ENCODE data around the gene WDR62. TPM values are rescaled to one million over a fixed set of nuclear protein-coding genes. Genes with fewer than 3 reads are reported as not detected.
"Not testable (repeated sequence)": the region's sequence is repeated elsewhere in the genome, so short reads cannot be mapped to it uniquely, and the experiment has no call there.

Gene WDR62
- total RNA-seq, 1 donor from 2014 or later, result 0.48 TPM

GRCh38 chr19:36032251-36033104 is 22.2 kb upstream of the WDR62 start, which contains the start of gene CLIP3:
CLIP3 (minus strand) TSS chr19:36032873; CDS start chr19:36032357, 516 bp downstream.
- ATAC-seq (peak; percentile 24), DNase-seq (ENCODE audit: low spot score) (no peak)

GRCh38 chr19:36040495-36040894 is 14.2 kb upstream of the WDR62 start:
- DNase-seq (ENCODE audit: low spot score) (no peak), ATAC-seq (no peak)

- not testable (repeated sequence) for DNase-seq (ENCODE audit: low spot score); ATAC-seq
These were observed 13.6 kb upstream of the WDR62 start for GRCh38 chr19:36041092-36041491.

GRCh38 chr19:36041831-36042230 is 12.9 kb upstream of the WDR62 start:
- DNase-seq (ENCODE audit: low spot score), result no peak
- ATAC-seq, result peak; percentile 20

- ATAC-seq (no peak), DNase-seq (ENCODE audit: low spot score) (no peak)
These were observed 10.7 kb upstream of the WDR62 start for GRCh38 chr19:36043952-36044351.

- ATAC-seq, result no peak
- no peak for DNase-seq (ENCODE audit: low spot score)
These were observed 8.2 kb upstream of the WDR62 start for GRCh38 chr19:36046443-36047050.

GRCh38 chr19:36047835-36048234 is 6.9 kb upstream of the WDR62 start:
- DNase-seq (ENCODE audit: low spot score), result no peak
- ATAC-seq, result no peak

- no peak for ATAC-seq
- DNase-seq (ENCODE audit: low spot score), result no peak
These were observed 5.5 kb upstream of the WDR62 start for GRCh38 chr19:36049080-36049698.

- ATAC-seq, result no peak
- DNase-seq (ENCODE audit: low spot score), result no peak
These were observed 3.5 kb upstream of the WDR62 start for GRCh38 chr19:36051236-36051635.

GRCh38 chr19:36051637-36052036 is 3.1 kb upstream of the WDR62 start:
- ATAC-seq, result no peak

GRCh38 chr19:36054119-36054732 is 471 bp upstream of the WDR62 start, which contains the start of gene THAP8:
THAP8 (minus strand) TSS chr19:36054285; CDS start chr19:36054217, 68 bp downstream.
- peak; percentile 100 for DNase-seq (ENCODE audit: low spot score)
- peak; percentile 87 for ATAC-seq

More at GRCh38 chr19:36051637-36052036, 3.1 kb upstream of the WDR62 start:
- DNase-seq (ENCODE audit: low spot score), result no peak

- ATAC-seq, result peak; percentile 9
- peak; percentile 59 for DNase-seq (ENCODE audit: low spot score)
These were observed 3.9 kb downstream of the WDR62 start for GRCh38 chr19:36058481-36059179.

- no peak for ATAC-seq
These were observed 4.6 kb downstream of the WDR62 start for GRCh38 chr19:36059180-36059910.

GRCh38 chr19:36060430-36060829 is 5.7 kb downstream of the WDR62 start:
- ATAC-seq, result peak; percentile 74
- DNase-seq (ENCODE audit: low spot score), result no peak

More at GRCh38 chr19:36059180-36059910, 4.6 kb downstream of the WDR62 start:
- no peak for DNase-seq (ENCODE audit: low spot score)

GRCh38 chr19:36061367-36061766 is 6.7 kb downstream of the WDR62 start:
- no peak for ATAC-seq
- DNase-seq (ENCODE audit: low spot score), result no peak

GRCh38 chr19:36064826-36065225 is 10.1 kb downstream of the WDR62 start:
- ATAC-seq (no peak), DNase-seq (ENCODE audit: low spot score) (no peak)

GRCh38 chr19:36067681-36068080 is 13.0 kb downstream of the WDR62 start:
- no peak for ATAC-seq
- DNase-seq (ENCODE audit: low spot score), result no peak

- not testable (repeated sequence) for ATAC-seq; DNase-seq (ENCODE audit: low spot score)
These were observed 14.3 kb downstream of the WDR62 start for GRCh38 chr19:36068810-36069499.

- no peak for ATAC-seq
- DNase-seq (ENCODE audit: low spot score), result no peak
These were observed 17.4 kb downstream of the WDR62 start for GRCh38 chr19:36072081-36072480.
